ENCODE data around the gene NTRK2.

GRCh38 chr9:84949971-84950370 lies 280.4 kb downstream of the NTRK2 start:
- TF ChIP-seq CTCF (conservative IDR thresholded peaks at IDR 0.05 in 1 of 2, IDR thresholded peaks at IDR 0.05 in 1 of 2; ENCODE audit: extremely low read depth in 1 of 2, insufficient read depth in 1 of 2, low read depth in 1 of 2, low read length in 2 of 2) (no peak), EZH2 (IDR thresholded peaks at IDR 0.05; ENCODE audit: borderline replicate concordance, low read length) (no peak)

Measured in mammary epithelial cell (primary cell).